Breast epithelium (tissue), 3 donors: ENCODE measurements around the gene ATP1B1.

ENCODE experiments used
- POLR2A ChIP-seq: fragments of 450-650 bp; IDR thresholded peaks from one replicate; pipeline ENCODE4 v1.6.1; 2016; ENCODE audit warnings: antibody characterized with exemption, mild to moderate bottlenecking, moderate library complexity
- POLR2AphosphoS5 ChIP-seq, 3 donors: sonication (generic); formaldehyde crosslinking; IDR thresholded peaks; one replicate each; pipeline ENCODE4 v1.6.1; 2017; ENCODE audit warnings: antibody characterized with exemption in 3 of 3
- TF ChIP-seq, protein P1 (sequence below), 3 donors: fragments of 450-650 bp; IDR thresholded peaks; one replicate each; pipeline ENCODE4 v1.5.1; 2016 to 2017; ENCODE audit warnings: antibody characterized with exemption in 3 of 3, mild to moderate bottlenecking in 3 of 3, moderate library complexity in 3 of 3

DNA sequence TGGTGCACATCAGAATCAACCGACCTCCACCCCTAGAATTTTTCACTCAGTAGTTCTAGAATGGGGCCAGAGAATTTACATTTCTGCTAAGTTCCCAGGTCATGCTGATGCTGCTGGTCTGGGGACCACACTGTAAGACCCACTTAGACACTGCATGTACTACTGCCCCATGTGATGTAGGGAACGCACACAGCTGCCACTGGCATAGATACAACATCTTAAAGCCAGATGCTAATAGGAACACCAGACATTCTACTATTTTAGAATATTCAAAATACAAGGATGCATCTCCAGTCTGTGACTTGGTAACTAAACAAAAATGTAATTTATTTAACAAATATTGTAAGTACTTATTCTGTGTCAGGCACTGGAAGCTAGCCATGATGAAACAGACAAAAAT is 14.1 kb upstream of the ATP1B1 start:
- TF ChIP-seq, protein P1, sequence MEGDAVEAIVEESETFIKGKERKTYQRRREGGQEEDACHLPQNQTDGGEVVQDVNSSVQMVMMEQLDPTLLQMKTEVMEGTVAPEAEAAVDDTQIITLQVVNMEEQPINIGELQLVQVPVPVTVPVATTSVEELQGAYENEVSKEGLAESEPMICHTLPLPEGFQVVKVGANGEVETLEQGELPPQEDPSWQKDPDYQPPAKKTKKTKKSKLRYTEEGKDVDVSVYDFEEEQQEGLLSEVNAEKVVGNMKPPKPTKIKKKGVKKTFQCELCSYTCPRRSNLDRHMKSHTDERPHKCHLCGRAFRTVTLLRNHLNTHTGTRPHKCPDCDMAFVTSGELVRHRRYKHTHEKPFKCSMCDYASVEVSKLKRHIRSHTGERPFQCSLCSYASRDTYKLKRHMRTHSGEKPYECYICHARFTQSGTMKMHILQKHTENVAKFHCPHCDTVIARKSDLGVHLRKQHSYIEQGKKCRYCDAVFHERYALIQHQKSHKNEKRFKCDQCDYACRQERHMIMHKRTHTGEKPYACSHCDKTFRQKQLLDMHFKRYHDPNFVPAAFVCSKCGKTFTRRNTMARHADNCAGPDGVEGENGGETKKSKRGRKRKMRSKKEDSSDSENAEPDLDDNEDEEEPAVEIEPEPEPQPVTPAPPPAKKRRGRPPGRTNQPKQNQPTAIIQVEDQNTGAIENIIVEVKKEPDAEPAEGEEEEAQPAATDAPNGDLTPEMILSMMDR (IDR thresholded peaks at IDR 0.05) = no peak
- TF ChIP-seq POLR2AphosphoS5 (IDR thresholded peaks at IDR 0.05) = no peak
- TF ChIP-seq POLR2A = no peak
